Panc1 (cell line): Measurements from ENCODE around the gene CDH13.

Source experiments
- SIN3A ChIP-seq: IDR thresholded peaks from 2 replicates; pipeline ENCODE4 v1.6.1; 2012; ENCODE audit warnings: low read depth, mild to moderate bottlenecking, low read length, moderate library complexity, borderline replicate concordance; ENCODE audit not compliant: insufficient read depth
- TF ChIP-seq, protein P1 (sequence below): fragments of 450-650 bp; IDR thresholded peaks from 2 replicates; pipeline ENCODE4 v1.5.1; 2017; ENCODE audit warnings: mild to moderate bottlenecking

DNA sequence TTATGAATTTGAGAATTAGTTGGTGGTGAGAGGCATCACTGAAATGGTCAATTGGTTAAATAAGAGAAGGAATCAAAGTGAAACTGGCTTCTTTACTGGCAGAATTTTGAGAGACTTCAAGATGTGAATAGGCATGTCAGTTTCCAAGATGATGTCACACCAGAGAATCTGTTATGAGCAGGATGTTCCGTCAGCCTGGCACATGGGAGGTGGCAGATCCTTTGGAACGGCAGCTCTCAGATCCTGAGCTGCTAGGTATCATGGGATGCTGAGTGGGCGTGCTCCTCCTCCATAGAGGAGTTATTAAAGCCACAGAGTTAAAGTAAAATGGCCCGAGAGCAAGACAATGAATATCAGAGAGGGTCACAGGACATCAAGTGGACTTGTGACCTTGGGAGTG is 736.8 kb downstream of the CDH13 start:
- TF ChIP-seq, protein P1, sequence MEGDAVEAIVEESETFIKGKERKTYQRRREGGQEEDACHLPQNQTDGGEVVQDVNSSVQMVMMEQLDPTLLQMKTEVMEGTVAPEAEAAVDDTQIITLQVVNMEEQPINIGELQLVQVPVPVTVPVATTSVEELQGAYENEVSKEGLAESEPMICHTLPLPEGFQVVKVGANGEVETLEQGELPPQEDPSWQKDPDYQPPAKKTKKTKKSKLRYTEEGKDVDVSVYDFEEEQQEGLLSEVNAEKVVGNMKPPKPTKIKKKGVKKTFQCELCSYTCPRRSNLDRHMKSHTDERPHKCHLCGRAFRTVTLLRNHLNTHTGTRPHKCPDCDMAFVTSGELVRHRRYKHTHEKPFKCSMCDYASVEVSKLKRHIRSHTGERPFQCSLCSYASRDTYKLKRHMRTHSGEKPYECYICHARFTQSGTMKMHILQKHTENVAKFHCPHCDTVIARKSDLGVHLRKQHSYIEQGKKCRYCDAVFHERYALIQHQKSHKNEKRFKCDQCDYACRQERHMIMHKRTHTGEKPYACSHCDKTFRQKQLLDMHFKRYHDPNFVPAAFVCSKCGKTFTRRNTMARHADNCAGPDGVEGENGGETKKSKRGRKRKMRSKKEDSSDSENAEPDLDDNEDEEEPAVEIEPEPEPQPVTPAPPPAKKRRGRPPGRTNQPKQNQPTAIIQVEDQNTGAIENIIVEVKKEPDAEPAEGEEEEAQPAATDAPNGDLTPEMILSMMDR: no peak
- no peak for TF ChIP-seq SIN3A
